OCI-LY7 (cell line): Measurements from ENCODE around the gene SLC1A3.

Experiments
- EZH2phosphoT487 ChIP-seq: fragments of 200-600 bp; sonication (generic); IDR thresholded peaks from 2 replicates; pipeline ENCODE4 v1.6.1; 2018; ENCODE audit warnings: low read depth, borderline replicate concordance, mild to moderate bottlenecking, mixed run types, antibody characterized with exemption, low read length, moderate library complexity, mixed read lengths
- TF ChIP-seq, protein P1 (sequence below): fragments of 200-600 bp; sonication (generic); conservative IDR thresholded peaks from 2 replicates; pipeline ENCODE4 v1.5.1; 2014; ENCODE audit warnings: mild to moderate bottlenecking, antibody characterized with exemption, low read length, moderate library complexity, mixed read lengths

DNA sequence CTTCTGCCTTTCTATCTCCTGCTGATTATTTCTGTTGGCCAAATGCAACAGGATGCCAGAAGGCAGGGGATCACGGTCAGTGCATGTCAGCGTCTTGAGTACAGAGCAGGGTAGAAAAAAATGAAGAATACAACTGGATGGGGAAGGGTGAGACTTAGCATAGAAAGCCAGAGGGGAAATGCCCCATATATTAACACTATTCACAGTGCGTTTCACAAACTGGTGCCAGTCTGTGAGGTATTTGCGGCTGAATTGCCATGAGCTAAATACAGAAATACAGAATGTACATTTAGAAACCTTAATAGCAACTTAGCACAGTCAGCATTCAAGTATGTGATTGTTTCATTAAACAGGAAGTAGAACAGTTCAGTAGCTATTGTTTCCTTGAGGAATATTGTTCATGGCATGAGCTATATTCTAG is 31.0 kb upstream of the SLC1A3 start:
- TF ChIP-seq, protein P1, sequence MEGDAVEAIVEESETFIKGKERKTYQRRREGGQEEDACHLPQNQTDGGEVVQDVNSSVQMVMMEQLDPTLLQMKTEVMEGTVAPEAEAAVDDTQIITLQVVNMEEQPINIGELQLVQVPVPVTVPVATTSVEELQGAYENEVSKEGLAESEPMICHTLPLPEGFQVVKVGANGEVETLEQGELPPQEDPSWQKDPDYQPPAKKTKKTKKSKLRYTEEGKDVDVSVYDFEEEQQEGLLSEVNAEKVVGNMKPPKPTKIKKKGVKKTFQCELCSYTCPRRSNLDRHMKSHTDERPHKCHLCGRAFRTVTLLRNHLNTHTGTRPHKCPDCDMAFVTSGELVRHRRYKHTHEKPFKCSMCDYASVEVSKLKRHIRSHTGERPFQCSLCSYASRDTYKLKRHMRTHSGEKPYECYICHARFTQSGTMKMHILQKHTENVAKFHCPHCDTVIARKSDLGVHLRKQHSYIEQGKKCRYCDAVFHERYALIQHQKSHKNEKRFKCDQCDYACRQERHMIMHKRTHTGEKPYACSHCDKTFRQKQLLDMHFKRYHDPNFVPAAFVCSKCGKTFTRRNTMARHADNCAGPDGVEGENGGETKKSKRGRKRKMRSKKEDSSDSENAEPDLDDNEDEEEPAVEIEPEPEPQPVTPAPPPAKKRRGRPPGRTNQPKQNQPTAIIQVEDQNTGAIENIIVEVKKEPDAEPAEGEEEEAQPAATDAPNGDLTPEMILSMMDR, result no peak
- no peak for TF ChIP-seq EZH2phosphoT487
